GM23338 (cell line): Measurements from ENCODE around the gene CNOT6L. TPM values are rescaled to one million over a fixed set of nuclear protein-coding genes. Genes with fewer than 3 reads are reported as not detected.

Experiments used
- ATAC-seq: fragments of 200-7000 bp; cut with Tn5 transposase; 3 replicates; pipeline ENCODE4 v1.9.1; 2020
- DNase-seq: peaks from one replicate; pipeline ENCODE4 v3.0.0-alpha.2; 2015; ENCODE audit warnings: low spot score
- H2AFZ ChIP-seq: fragments of 200-600 bp; sonication (generic); 2 replicates; pipeline ENCODE4 v1.8.0; 2016; ENCODE audit warnings: antibody characterized with exemption, mild to moderate bottlenecking, moderate library complexity
- H3F3A ChIP-seq: fragments of 200-600 bp; sonication (generic); replicated peaks from 2 replicates; pipeline ENCODE4 v1.8.0; 2017; ENCODE audit warnings: antibody characterized with exemption, mixed run types, low read depth
- H3K27ac ChIP-seq: fragments of 200-600 bp; sonication (generic); 2 replicates; pipeline ENCODE4 v1.6.1; 2016; ENCODE audit warnings: low read depth
- H3K27me3 ChIP-seq: fragments of 200-600 bp; sonication (generic); 2 replicates; pipeline ENCODE4 v1.8.0; 2016; ENCODE audit warnings: mild to moderate bottlenecking, mixed run types, moderate library complexity; ENCODE audit not compliant: insufficient read depth
- H3K36me3 ChIP-seq: fragments of 200-600 bp; sonication (generic); 2 replicates; pipeline ENCODE4 v1.8.0; 2016; ENCODE audit warnings: mild to moderate bottlenecking; ENCODE audit not compliant: insufficient read depth
- H3K4me1 ChIP-seq: fragments of 200-600 bp; sonication (generic); 2 replicates; pipeline ENCODE4 v1.8.0; 2016; ENCODE audit warnings: mild to moderate bottlenecking, moderate library complexity; ENCODE audit not compliant: insufficient read depth
- H3K4me2 ChIP-seq: fragments of 200-600 bp; sonication (generic); 2 replicates; pipeline ENCODE4 v1.7.1; 2017; ENCODE audit warnings: mixed run types
- H3K4me3 ChIP-seq: fragments of 200-600 bp; sonication (generic); 2 replicates; pipeline ENCODE4 v1.6.1; 2016; ENCODE audit warnings: mixed run types
- H3K79me2 ChIP-seq: fragments of 200-600 bp; sonication (generic); replicated peaks from 2 replicates; pipeline ENCODE4 v1.8.0; 2017; ENCODE audit warnings: mild to moderate bottlenecking; ENCODE audit not compliant: insufficient read depth
- H3K9me2 ChIP-seq: fragments of 200-600 bp; sonication (generic); 2 replicates; pipeline ENCODE4 v1.8.0; 2017; ENCODE audit not compliant: insufficient read depth
- H4K20me1 ChIP-seq: fragments of 200-600 bp; sonication (generic); replicated peaks from 2 replicates; pipeline ENCODE4 v1.8.0; 2017; ENCODE audit warnings: mild to moderate bottlenecking; ENCODE audit not compliant: insufficient read depth
- H3K27ac Mint-ChIP-seq: 2 replicates; pipeline ENCODE4 v1.8.0; 2020; ENCODE audit warnings: inconsistent platforms, mild to moderate bottlenecking, moderate library complexity, mixed read lengths
- H3K27me3 Mint-ChIP-seq: 3 replicates; pipeline ENCODE4 v1.8.0; 2022; ENCODE audit warnings: low read depth, mild to moderate bottlenecking, moderate library complexity, mixed read lengths, inconsistent platforms; ENCODE audit not compliant: insufficient read depth, poor library complexity
- H3K36me3 Mint-ChIP-seq: 3 replicates; pipeline ENCODE4 v1.8.0; 2021; ENCODE audit warnings: low read depth, mild to moderate bottlenecking, inconsistent platforms, moderate library complexity, mixed read lengths
- H3K4me1 Mint-ChIP-seq: 3 replicates; pipeline ENCODE4 v1.8.0; 2020; ENCODE audit warnings: mild to moderate bottlenecking, inconsistent platforms, mixed read lengths
- H3K4me3 Mint-ChIP-seq: 3 replicates; pipeline ENCODE4 v1.8.0; 2021; ENCODE audit warnings: moderate library complexity, mild to moderate bottlenecking, inconsistent platforms, mixed read lengths
- H3K9me3 Mint-ChIP-seq: 3 replicates; pipeline ENCODE4 v1.8.0; 2020; ENCODE audit warnings: moderate library complexity, mild to moderate bottlenecking, inconsistent platforms, mixed read lengths
- CREB1 ChIP-seq: fragments of 250-450 bp; sonication (Bioruptor Pico); IDR thresholded peaks from 2 replicates; pipeline ENCODE4 v1.5.0; 2020; ENCODE audit warnings: low read depth, mild to moderate bottlenecking, moderate library complexity
- EZH2 ChIP-seq: fragments of 200-600 bp; sonication (generic); IDR thresholded peaks from one replicate; pipeline ENCODE4 v1.8.0; 2017; ENCODE audit warnings: antibody characterized with exemption, mild to moderate bottlenecking, low read depth; ENCODE audit not compliant: unreplicated experiment
- EZH2phosphoT487 ChIP-seq: fragments of 200-600 bp; sonication (generic); IDR thresholded peaks from one replicate; pipeline ENCODE4 v1.8.1; 2018; ENCODE audit warnings: antibody characterized with exemption; ENCODE audit not compliant: unreplicated experiment
- JUNB ChIP-seq: IDR thresholded peaks from one replicate; pipeline ENCODE4 v1.6.1; 2016; ENCODE audit warnings: antibody characterized with exemption; ENCODE audit not compliant: unreplicated experiment
- NANOG ChIP-seq: IDR thresholded peaks from 2 replicates; pipeline ENCODE4 v1.6.1; 2016; ENCODE audit warnings: antibody characterized with exemption, borderline replicate concordance
- POLR2AphosphoS5 ChIP-seq: IDR thresholded peaks from 2 replicates; pipeline ENCODE4 v1.6.1; 2016; ENCODE audit warnings: antibody characterized with exemption, low read depth
- STAT1 ChIP-seq: IDR thresholded peaks from one replicate; pipeline ENCODE4 v1.6.1; 2016; ENCODE audit warnings: antibody characterized with exemption; ENCODE audit not compliant: unreplicated experiment
- ZNF114 ChIP-seq: fragments of 250-450 bp; sonication (Bioruptor Pico); IDR thresholded peaks from 2 replicates; pipeline ENCODE4 v1.5.0; 2020; ENCODE audit warnings: mild to moderate bottlenecking, moderate library complexity
- ZNF331 ChIP-seq: fragments of 250-450 bp; sonication (Bioruptor Pico); IDR thresholded peaks from 2 replicates; pipeline ENCODE4 v1.5.0; 2020; ENCODE audit warnings: low read depth, mild to moderate bottlenecking, moderate library complexity
- polyA plus RNA-seq: library from polyadenylated mRNA; unstranded; fragments of >200 nt; fragmentation: Nextera tagmentation; extraction: Ambion mirVana; gene quantifications from 2 replicates; pipeline ENCODE4 v1.2.1, GENCODE V29; 2016
- total RNA-seq: library from RNA; depleted of rRNA; stranded (reverse); fragments of >200 nt; shearing (Covaris generic); gene quantifications from 2 replicates; pipeline ENCODE4 v1.2.3, GENCODE V29; 2014
- TF ChIP-seq, protein P1 (sequence below): IDR thresholded peaks from 2 replicates; pipeline ENCODE4 v1.6.1; 2016; ENCODE audit warnings: antibody characterized with exemption
- TF ChIP-seq, protein P2 (sequence below): fragments of 250-450 bp; sonication (Bioruptor Pico); IDR thresholded peaks from 2 replicates; pipeline ENCODE4 v1.5.0; 2020; ENCODE audit warnings: mild to moderate bottlenecking, moderate library complexity
- TF ChIP-seq, protein P3 (sequence below), 2 experiments: fragments of 200-600 bp in 1 of 2; sonication (generic) in 1 of 2; conservative IDR thresholded peaks; 2 replicates each; pipeline versions ENCODE4 v1.5.1 to v1.6.1; 2016 to 2017; ENCODE audit warnings: antibody characterized with exemption in 2 of 2, low read depth in 2 of 2, mild to moderate bottlenecking in 2 of 2, moderate library complexity in 1 of 2
- TF ChIP-seq, protein P4 (sequence below): IDR thresholded peaks from one replicate; pipeline ENCODE4 v1.6.1; 2018; ENCODE audit warnings: antibody characterized with exemption; ENCODE audit not compliant: unreplicated experiment

The CNOT6L gene
- total and polyA plus RNA-seq, 2 experiments from 2014 or later: 3.2 to 13.9 TPM

DNA sequence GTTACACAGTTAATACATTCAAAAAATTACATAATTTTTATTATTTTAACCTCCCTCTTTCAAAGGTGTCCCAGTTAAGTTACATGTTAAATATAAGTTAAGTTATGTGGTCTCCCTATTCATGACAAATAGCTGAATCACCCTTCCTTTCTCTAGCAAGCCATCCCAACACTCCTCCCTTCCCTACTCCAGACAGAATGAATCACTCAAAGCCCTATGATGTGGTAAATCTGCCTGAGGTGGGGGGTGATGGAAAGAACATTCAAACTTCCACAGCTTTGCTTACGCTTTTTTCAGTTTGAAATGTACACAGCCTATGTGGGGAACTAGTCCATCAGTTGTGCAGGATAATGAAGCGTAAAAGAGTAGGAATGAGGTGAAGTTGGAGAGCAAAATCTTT lies 123.4 kb downstream of the CNOT6L start:
- H2AFZ ChIP-seq: 0 out of 2 replicates have a peak overlapping the region, but pooled peaks have one; percentile 16
- no peak for TF ChIP-seq JUNB
- TF ChIP-seq POLR2AphosphoS5: no peak
- no peak for TF ChIP-seq STAT1
- no peak for TF ChIP-seq EZH2phosphoT487
- TF ChIP-seq, protein P1, sequence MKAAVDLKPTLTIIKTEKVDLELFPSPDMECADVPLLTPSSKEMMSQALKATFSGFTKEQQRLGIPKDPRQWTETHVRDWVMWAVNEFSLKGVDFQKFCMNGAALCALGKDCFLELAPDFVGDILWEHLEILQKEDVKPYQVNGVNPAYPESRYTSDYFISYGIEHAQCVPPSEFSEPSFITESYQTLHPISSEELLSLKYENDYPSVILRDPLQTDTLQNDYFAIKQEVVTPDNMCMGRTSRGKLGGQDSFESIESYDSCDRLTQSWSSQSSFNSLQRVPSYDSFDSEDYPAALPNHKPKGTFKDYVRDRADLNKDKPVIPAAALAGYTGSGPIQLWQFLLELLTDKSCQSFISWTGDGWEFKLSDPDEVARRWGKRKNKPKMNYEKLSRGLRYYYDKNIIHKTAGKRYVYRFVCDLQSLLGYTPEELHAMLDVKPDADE: no peak
- TF ChIP-seq NANOG: no peak
- TF ChIP-seq EZH2: no peak
- no peak for TF ChIP-seq ZNF114
- no peak for TF ChIP-seq ZNF331 (CRISPR knock-in tag)
- TF ChIP-seq, protein P2, sequence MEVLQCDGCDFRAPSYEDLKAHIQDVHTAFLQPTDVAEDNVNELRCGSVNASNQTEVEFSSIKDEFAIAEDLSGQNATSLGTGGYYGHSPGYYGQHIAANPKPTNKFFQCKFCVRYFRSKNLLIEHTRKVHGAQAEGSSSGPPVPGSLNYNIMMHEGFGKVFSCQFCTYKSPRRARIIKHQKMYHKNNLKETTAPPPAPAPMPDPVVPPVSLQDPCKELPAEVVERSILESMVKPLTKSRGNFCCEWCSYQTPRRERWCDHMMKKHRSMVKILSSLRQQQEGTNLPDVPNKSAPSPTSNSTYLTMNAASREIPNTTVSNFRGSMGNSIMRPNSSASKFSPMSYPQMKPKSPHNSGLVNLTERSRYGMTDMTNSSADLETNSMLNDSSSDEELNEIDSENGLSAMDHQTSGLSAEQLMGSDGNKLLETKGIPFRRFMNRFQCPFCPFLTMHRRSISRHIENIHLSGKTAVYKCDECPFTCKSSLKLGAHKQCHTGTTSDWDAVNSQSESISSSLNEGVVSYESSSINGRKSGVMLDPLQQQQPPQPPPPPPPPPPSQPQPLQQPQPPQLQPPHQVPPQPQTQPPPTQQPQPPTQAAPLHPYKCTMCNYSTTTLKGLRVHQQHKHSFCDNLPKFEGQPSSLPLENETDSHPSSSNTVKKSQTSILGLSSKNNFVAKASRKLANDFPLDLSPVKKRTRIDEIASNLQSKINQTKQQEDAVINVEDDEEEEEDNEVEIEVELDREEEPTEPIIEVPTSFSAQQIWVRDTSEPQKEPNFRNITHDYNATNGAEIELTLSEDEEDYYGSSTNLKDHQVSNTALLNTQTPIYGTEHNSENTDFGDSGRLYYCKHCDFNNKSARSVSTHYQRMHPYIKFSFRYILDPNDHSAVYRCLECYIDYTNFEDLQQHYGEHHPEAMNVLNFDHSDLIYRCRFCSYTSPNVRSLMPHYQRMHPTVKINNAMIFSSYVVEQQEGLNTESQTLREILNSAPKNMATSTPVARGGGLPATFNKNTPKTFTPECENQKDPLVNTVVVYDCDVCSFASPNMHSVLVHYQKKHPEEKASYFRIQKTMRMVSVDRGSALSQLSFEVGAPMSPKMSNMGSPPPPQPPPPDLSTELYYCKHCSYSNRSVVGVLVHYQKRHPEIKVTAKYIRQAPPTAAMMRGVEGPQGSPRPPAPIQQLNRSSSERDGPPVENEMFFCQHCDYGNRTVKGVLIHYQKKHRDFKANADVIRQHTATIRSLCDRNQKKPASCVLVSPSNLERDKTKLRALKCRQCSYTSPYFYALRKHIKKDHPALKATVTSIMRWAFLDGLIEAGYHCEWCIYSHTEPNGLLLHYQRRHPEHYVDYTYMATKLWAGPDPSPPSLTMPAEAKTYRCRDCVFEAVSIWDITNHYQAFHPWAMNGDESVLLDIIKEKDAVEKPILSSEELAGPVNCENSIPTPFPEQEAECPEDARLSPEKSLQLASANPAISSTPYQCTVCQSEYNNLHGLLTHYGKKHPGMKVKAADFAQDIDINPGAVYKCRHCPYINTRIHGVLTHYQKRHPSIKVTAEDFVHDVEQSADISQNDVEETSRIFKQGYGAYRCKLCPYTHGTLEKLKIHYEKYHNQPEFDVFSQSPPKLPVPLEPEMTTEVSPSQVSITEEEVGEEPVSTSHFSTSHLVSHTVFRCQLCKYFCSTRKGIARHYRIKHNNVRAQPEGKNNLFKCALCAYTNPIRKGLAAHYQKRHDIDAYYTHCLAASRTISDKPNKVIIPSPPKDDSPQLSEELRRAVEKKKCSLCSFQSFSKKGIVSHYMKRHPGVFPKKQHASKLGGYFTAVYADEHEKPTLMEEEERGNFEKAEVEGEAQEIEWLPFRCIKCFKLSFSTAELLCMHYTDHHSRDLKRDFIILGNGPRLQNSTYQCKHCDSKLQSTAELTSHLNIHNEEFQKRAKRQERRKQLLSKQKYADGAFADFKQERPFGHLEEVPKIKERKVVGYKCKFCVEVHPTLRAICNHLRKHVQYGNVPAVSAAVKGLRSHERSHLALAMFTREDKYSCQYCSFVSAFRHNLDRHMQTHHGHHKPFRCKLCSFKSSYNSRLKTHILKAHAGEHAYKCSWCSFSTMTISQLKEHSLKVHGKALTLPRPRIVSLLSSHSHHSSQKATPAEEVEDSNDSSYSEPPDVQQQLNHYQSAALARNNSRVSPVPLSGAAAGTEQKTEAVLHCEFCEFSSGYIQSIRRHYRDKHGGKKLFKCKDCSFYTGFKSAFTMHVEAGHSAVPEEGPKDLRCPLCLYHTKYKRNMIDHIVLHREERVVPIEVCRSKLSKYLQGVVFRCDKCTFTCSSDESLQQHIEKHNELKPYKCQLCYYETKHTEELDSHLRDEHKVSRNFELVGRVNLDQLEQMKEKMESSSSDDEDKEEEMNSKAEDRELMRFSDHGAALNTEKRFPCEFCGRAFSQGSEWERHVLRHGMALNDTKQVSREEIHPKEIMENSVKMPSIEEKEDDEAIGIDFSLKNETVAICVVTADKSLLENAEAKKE (CRISPR knock-in tag): no peak
- TF ChIP-seq, protein P3, sequence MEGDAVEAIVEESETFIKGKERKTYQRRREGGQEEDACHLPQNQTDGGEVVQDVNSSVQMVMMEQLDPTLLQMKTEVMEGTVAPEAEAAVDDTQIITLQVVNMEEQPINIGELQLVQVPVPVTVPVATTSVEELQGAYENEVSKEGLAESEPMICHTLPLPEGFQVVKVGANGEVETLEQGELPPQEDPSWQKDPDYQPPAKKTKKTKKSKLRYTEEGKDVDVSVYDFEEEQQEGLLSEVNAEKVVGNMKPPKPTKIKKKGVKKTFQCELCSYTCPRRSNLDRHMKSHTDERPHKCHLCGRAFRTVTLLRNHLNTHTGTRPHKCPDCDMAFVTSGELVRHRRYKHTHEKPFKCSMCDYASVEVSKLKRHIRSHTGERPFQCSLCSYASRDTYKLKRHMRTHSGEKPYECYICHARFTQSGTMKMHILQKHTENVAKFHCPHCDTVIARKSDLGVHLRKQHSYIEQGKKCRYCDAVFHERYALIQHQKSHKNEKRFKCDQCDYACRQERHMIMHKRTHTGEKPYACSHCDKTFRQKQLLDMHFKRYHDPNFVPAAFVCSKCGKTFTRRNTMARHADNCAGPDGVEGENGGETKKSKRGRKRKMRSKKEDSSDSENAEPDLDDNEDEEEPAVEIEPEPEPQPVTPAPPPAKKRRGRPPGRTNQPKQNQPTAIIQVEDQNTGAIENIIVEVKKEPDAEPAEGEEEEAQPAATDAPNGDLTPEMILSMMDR (conservative IDR thresholded peaks at IDR 0.05; ENCODE audit: low read depth in 2 of 2): no peak
- TF ChIP-seq, protein P4, sequence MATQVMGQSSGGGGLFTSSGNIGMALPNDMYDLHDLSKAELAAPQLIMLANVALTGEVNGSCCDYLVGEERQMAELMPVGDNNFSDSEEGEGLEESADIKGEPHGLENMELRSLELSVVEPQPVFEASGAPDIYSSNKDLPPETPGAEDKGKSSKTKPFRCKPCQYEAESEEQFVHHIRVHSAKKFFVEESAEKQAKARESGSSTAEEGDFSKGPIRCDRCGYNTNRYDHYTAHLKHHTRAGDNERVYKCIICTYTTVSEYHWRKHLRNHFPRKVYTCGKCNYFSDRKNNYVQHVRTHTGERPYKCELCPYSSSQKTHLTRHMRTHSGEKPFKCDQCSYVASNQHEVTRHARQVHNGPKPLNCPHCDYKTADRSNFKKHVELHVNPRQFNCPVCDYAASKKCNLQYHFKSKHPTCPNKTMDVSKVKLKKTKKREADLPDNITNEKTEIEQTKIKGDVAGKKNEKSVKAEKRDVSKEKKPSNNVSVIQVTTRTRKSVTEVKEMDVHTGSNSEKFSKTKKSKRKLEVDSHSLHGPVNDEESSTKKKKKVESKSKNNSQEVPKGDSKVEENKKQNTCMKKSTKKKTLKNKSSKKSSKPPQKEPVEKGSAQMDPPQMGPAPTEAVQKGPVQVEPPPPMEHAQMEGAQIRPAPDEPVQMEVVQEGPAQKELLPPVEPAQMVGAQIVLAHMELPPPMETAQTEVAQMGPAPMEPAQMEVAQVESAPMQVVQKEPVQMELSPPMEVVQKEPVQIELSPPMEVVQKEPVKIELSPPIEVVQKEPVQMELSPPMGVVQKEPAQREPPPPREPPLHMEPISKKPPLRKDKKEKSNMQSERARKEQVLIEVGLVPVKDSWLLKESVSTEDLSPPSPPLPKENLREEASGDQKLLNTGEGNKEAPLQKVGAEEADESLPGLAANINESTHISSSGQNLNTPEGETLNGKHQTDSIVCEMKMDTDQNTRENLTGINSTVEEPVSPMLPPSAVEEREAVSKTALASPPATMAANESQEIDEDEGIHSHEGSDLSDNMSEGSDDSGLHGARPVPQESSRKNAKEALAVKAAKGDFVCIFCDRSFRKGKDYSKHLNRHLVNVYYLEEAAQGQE: no peak
- TF ChIP-seq CREB1 (CRISPR knock-in tag): no peak
- H3K4me1 ChIP-seq: no peaks in the 10 kb centered on the region; the same call in 1 of the 2 replicates
- H3K27ac Mint-ChIP-seq: peak overlapping the region; percentile 36; the same call in 1 of the 2 replicates
- H3K4me3 ChIP-seq: no peak overlapping the region
- ATAC-seq: no peak
- H3K4me1 Mint-ChIP-seq: peaks cover 17% of the 10 kb centered on the region
- no peak overlapping the region for H3K4me3 Mint-ChIP-seq
- H3K79me2 ChIP-seq: no peaks in the 10 kb centered on the region
- no peaks in the 10 kb centered on the region for H3K9me2 ChIP-seq
- H3K27me3 ChIP-seq: no peaks in the 10 kb centered on the region
- H3K36me3 ChIP-seq: no peaks in the 10 kb centered on the region
- no peaks in the 10 kb centered on the region for H3K27me3 Mint-ChIP-seq
- no peaks in the 10 kb centered on the region for H3K36me3 Mint-ChIP-seq
- no peaks in the 10 kb centered on the region for H4K20me1 ChIP-seq
- no peaks in the 10 kb centered on the region for H3F3A ChIP-seq
- no peaks in the 10 kb centered on the region for H3K9me3 Mint-ChIP-seq
- H3K27ac ChIP-seq: no peak overlapping the region
- DNase-seq: no peak
- H3K4me2 ChIP-seq: no peak overlapping the region
